CD1c-positive myeloid dendritic cell (primary cell): Measurements from ENCODE around the gene CIB1.

ENCODE experiments used
- DNase-seq: peaks from one replicate; pipeline ENCODE4 v3.0.0-alpha.2; 2016; ENCODE audit errors: extremely low spot score

The CIB1 gene

DNA sequence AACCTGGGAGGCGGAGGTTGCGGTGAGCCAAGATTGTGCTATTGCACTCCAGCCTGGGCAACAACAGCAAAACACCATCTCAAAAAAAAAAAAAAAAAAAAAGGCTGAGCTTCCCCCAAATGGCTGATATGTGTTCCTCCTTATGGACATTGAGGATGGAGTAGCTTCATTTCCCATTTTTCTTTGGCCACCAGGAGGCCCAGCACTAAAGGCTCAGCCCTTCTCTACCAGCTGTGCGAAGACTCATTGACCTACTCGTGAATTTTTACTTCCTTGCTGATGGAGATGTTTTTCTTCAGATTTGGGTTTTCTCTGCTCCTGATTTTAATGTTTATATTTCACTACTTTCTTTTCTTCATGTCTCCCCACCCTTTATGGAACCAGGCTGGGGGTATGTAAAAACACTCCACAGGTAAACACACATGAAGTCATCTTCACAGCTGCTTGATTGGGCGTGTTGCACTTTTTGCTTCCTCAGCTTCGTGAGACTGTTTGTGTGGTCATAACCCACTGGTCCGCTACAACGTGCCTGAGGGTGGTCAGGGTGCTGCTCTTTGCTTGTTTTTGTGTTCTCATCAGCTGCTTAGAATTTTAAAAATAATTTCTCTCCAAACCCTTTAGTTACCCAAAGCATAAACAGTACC lies 19.1 kb downstream of the CIB1 start:
- peak; percentile 69 for DNase-seq

GRCh38 chr15:90213818-90214204 lies 19.9 kb downstream of the CIB1 start:
- no peak for DNase-seq

- no peak for DNase-seq
Measured at GRCh38 chr15:90213122-90213817, 20.5 kb downstream of the CIB1 start.

GRCh38 chr15:90212221-90213098 lies 21.3 kb downstream of the CIB1 start:
- DNase-seq = no peak

GRCh38 chr15:90211440-90212143 lies 22.1 kb downstream of the CIB1 start:
- peak; percentile 28 for DNase-seq

GRCh38 chr15:90211009-90211408 lies 22.7 kb downstream of the CIB1 start:
- DNase-seq = no peak

- no peak for DNase-seq
Measured at GRCh38 chr15:90210593-90210992, 23.1 kb downstream of the CIB1 start.

GRCh38 chr15:90209591-90209990 lies 24.1 kb downstream of the CIB1 start:
- DNase-seq = peak; percentile 45

- no peak for DNase-seq
Measured at GRCh38 chr15:90208356-90208755, 25.4 kb downstream of the CIB1 start.

DNA sequence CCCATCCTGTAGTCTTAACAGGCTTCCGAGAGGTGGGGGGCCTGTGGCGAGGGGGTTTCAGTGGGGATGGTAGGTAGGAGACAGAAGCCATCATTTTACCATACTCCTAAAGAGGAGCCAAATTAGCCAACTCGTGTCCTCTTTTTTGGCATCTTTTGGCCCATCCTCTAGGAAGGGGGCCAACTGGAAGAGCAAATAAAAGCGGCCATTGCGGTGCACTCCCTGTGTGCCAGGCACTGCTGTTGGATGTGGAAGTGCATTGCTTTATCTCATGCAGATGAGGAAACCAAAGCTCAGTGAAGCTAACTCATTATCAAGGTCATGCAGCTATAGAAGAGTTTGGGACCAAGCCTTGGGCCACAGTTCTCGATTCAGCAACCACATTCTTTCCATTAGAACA lies 26.5 kb downstream of the CIB1 start:
- no peak for DNase-seq

DNA sequence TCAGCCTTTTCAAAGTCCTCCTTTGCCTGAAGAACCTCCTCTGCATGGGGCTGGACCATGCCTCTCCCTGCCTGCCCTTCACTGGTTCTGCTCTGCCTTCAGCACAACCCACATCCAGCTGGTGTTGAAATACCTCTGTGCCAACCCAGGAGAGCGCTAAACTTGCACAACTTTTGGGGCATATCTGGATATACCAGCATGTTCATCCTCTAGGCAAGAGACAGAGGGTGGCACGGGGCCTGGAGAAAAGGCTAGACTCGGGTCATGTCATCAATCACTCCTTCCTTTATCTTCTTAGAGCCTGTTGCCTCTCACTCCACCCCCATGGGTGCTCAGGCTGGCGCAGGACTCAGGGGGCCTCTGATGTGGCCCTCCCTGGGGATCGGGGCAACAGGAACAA lies 27.9 kb downstream of the CIB1 start:
- peak; percentile 76 for DNase-seq

GRCh38 chr15:90205050-90205848 lies 28.5 kb downstream of the CIB1 start:
- no peak for DNase-seq

GRCh38 chr15:90203922-90204321 lies 29.8 kb downstream of the CIB1 start:
- no peak for DNase-seq

- no peak for DNase-seq
Measured at GRCh38 chr15:90203473-90203872, 30.3 kb downstream of the CIB1 start.

DNA sequence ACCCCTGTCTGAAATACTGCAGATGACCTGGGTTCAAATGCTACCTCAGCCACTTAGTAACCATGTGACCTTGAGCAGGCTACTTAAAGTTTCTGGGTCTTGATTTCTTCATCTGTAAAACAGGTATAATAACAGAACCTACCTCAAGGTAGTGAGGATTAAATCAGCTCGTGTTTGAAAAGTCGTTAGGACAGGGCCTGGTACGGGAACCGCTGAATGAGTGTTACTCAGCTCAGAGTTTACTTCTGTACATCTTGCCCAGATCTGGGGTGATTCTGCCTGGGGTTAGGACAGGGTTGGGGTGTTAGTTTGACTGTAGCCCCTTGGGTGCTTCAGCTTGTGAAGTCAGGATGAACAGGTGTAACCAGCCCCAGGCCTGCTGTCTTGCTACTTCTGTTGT lies 30.8 kb downstream of the CIB1 start:
- DNase-seq = no peak

DNA sequence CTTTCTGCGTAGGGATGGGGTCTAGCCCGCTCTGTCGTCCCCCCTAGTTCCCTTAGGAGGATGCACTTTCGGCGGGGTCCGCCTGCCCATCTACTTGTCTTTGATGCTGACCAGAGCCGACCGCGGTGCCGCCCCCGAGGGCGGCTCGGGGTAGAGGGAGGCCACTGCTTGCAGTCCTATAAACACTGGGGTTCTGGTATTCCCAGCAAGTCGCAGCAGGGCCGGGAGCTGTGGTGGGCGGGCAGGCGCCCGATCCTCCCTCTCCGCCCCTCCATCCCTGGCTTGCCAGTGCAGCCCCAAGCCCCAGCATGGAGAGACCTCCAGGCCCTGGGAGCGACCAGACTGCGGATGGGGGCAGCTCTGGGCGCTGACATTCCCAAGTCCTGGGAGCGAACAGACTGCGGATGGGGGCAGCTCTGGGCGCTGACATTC lies 31.8 kb downstream of the CIB1 start:
- no peak for DNase-seq

GRCh38 chr15:90201130-90201943 lies 32.4 kb downstream of the CIB1 start, which contains the start of gene SEMA4B:
SEMA4B (plus strand) TSS chr15:90201330; CDS start chr15:90201579, 249 bp downstream.
- peak; percentile 88 for DNase-seq

GRCh38 chr15:90200534-90201129 lies 33.1 kb downstream of the CIB1 start:
- no peak for DNase-seq

- DNase-seq = no peak
Measured at GRCh38 chr15:90194655-90195054, 39.1 kb downstream of the CIB1 start.
